Tibial nerve (tissue), 4 donors: ENCODE results near the gene COL2A1. TPM values are rescaled to one million over a fixed set of nuclear protein-coding genes. Genes with fewer than 3 reads are reported as not detected.

Experiments used
- DNase-seq, 2 donors: peaks; one replicate each; pipeline ENCODE4 v3.0.0-alpha.2; 2019; ENCODE audit warnings: low spot score in 2 of 2
- H3K27ac ChIP-seq, 4 donors: fragments of 200-600 bp; sonication (generic) in 3 of 4; one replicate each; pipeline ENCODE4 v1.5.1; 2017 to 2019; ENCODE audit warnings: mild to moderate bottlenecking in 1 of 4
- H3K27me3 ChIP-seq, 2 donors: fragments of 200-600 bp; sonication (generic) in 1 of 2; one replicate each; pipeline versions ENCODE4 v1.5.1 to v1.6.0; 2017 to 2019
- H3K36me3 ChIP-seq, 3 donors: fragments of 200-600 bp; sonication (generic); one replicate each; pipeline ENCODE4 v1.5.1; 2018 to 2019
- H3K4me1 ChIP-seq, 4 donors: fragments of 200-600 bp; sonication (generic) in 3 of 4; one replicate each; pipeline ENCODE4 v1.5.1; 2017 to 2019
- H3K4me3 ChIP-seq, 4 donors: fragments of 200-600 bp; sonication (generic) in 3 of 4; one replicate each; pipeline ENCODE4 v1.5.1; 2017 to 2019; ENCODE audit warnings: mild to moderate bottlenecking in 1 of 4, moderate library complexity in 1 of 4
- H3K9me3 ChIP-seq, 4 donors: fragments of 200-600 bp; sonication (generic) in 3 of 4; one replicate each; pipeline ENCODE4 v1.5.1; 2017 to 2019
- EP300 ChIP-seq, 2 donors: sonication (generic); formaldehyde crosslinking; IDR thresholded peaks; one replicate each; pipeline ENCODE4 v1.6.1; 2017; ENCODE audit warnings: antibody characterized with exemption in 2 of 2, mild to moderate bottlenecking in 1 of 2
- POLR2A ChIP-seq, 2 donors: fragments of 450-650 bp; IDR thresholded peaks; one replicate each; pipeline ENCODE4 v1.6.1; 2017; ENCODE audit warnings: antibody characterized with exemption in 2 of 2, mild to moderate bottlenecking in 2 of 2, moderate library complexity in 2 of 2
- WGBS, 2 donors: methylation state at CpG; one replicate each; pipeline ENCODE4 v1.1.5; 2018; 5-methylcytosine and 5-hydroxymethylcytosine counted together
- total RNA-seq, 4 donors: library from RNA; depleted of rRNA; stranded (reverse); fragments of >200 nt; gene quantifications; one replicate each; pipeline ENCODE4 v1.1.0, GENCODE V29; 2016
- TF ChIP-seq, protein P1 (sequence below), 5 experiments: fragments of 200-600 bp in 3 of 5; fragments of 450-650 bp in 2 of 5; sonication (generic) in 3 of 5; IDR thresholded peaks; one replicate each; pipeline ENCODE4 v1.5.1; 2016 to 2019; ENCODE audit warnings: antibody characterized with exemption in 5 of 5, mild to moderate bottlenecking in 3 of 5, moderate library complexity in 2 of 5

Gene COL2A1
- total RNA-seq, 4 donors from 2014 or later: not detected

DNA sequence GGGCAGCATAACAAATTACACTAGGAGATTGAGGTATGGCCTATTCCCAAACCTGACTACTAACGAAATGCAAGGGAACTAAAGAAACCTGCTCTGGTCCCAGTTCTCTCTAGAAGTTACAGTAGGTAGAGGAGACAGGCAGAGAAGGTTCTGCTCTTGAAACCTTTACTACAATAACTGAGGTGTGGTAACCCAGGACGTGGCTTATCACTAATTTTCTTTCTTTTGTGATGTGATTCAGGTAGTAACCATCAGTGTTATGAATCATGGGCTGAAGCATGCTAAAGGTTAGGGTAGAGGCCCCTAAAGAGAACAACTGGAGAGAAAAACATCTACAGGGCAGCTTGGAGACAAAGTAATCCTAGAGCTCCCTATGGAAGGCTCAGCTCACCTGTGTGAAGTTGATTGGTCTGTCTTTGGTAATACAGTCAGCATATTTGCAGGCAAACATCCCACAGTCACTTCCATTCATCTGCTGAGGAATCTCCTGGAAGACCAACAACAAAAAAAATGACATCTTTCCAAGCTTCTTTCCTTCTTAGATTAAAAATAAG, 41.8 kb upstream of the COL2A1 start:
- peaks cover 0 to 66% (median 3%) of the 10 kb centered on the region in 3 donors for H3K36me3 ChIP-seq

DNA sequence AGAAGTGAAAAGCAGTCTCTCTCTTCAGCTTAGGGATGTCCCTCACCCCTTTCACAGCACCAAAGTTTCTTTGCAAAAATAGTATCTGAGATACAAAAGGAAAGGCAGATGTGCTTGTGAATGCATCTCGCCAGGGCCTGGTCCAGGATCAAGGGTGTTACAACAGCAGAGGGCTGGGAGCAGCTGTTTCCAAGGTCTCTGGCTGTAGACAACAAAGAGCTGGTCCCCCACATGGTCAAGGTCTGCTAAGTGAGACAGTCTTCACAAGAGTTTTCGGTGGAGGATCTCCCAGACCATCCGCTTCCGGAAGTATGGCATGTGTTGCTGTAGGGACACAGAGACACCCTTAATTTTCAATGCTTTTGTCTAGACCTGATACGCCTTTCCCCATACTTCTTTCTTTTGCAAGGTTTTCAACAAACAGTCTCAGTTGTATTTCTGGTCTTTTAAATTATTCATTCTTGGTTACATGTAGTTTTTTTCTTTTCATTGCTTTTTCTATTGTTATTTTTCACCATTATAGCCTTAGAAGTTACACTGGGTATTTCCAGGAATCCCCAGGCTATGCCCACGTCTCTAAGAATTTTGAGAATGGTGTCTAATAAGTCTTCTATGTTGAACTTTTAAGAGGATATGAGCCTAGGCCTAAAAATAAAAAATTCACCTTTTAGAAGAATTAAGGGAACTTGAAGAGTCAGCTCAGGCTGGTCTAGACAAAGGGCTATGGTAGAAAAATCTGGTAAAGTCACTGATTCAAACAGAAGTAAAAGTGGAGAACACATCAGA, 41.0 kb upstream of the COL2A1 start:
- peaks cover 0 to 66% (median 3%) of the 10 kb centered on the region in 3 donors for H3K36me3 ChIP-seq
- DNase-seq: no peak
- 93 to 97% methylated on average over 6 of the region's 6 CpGs for WGBS, 2 donors
- H3K27ac ChIP-seq: no peak overlapping the region
- TF ChIP-seq, protein P1, sequence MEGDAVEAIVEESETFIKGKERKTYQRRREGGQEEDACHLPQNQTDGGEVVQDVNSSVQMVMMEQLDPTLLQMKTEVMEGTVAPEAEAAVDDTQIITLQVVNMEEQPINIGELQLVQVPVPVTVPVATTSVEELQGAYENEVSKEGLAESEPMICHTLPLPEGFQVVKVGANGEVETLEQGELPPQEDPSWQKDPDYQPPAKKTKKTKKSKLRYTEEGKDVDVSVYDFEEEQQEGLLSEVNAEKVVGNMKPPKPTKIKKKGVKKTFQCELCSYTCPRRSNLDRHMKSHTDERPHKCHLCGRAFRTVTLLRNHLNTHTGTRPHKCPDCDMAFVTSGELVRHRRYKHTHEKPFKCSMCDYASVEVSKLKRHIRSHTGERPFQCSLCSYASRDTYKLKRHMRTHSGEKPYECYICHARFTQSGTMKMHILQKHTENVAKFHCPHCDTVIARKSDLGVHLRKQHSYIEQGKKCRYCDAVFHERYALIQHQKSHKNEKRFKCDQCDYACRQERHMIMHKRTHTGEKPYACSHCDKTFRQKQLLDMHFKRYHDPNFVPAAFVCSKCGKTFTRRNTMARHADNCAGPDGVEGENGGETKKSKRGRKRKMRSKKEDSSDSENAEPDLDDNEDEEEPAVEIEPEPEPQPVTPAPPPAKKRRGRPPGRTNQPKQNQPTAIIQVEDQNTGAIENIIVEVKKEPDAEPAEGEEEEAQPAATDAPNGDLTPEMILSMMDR (IDR thresholded peaks at IDR 0.05): no peak
- TF ChIP-seq EP300 (IDR thresholded peaks at IDR 0.05) (no peak), POLR2A (IDR thresholded peaks at IDR 0.05) (no peak)
- no peaks in the 10 kb centered on the region for H3K27me3 ChIP-seq
- H3K9me3 ChIP-seq: no peaks in the 10 kb centered on the region
- no peaks in the 10 kb centered on the region for H3K4me1 ChIP-seq
- H3K4me3 ChIP-seq: no peak overlapping the region

More for the DNA sequence above, 41.8 kb upstream of the COL2A1 start:
- no peak overlapping the region for H3K4me3 ChIP-seq
- TF ChIP-seq, protein P1 (IDR thresholded peaks at IDR 0.05): no peak
- no peak for TF ChIP-seq EP300 (IDR thresholded peaks at IDR 0.05)
- TF ChIP-seq POLR2A (IDR thresholded peaks at IDR 0.05): no peak
- DNase-seq: no peak
- no peaks in the 10 kb centered on the region for H3K9me3 ChIP-seq
- WGBS, 2 donors: 94 to 98% methylated on average over 2 of the region's 2 CpGs
- no peak overlapping the region for H3K27ac ChIP-seq
- H3K27me3 ChIP-seq: no peaks in the 10 kb centered on the region
- no peaks in the 10 kb centered on the region for H3K4me1 ChIP-seq

DNA sequence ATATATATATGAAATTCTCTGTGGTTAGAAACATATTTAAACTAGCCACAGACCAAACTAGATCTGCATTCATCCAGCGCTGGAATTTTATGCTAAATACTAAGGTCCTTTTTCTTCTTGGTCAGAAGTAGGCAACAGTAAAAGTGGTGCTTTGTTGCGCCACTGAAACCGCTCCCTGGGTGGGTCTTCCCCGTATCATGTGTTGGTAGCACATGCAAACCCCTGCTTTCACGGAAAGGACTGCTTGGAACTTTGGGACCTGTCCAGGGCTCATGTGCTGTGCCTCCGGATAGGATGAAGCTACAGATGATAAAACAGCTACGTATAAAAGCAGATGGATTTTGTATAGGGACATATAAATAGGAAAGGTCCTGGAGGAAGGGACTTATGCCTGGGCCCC, 40.1 kb upstream of the COL2A1 start:
- no peak for DNase-seq
- TF ChIP-seq EP300 (IDR thresholded peaks at IDR 0.05) (no peak), POLR2A (IDR thresholded peaks at IDR 0.05) (no peak)
- TF ChIP-seq, protein P1 (IDR thresholded peaks at IDR 0.05): no peak
- no peaks in the 10 kb centered on the region for H3K4me1 ChIP-seq
- H3K27ac ChIP-seq: no peak overlapping the region
- no peaks in the 10 kb centered on the region for H3K27me3 ChIP-seq
- no peak overlapping the region for H3K4me3 ChIP-seq
- 80 to 89% methylated on average over 7 of the region's 7 CpGs for WGBS, 2 donors
- H3K36me3 ChIP-seq: peaks cover 0 to 66% (median 0%) of the 10 kb centered on the region in 3 donors
- H3K9me3 ChIP-seq: no peaks in the 10 kb centered on the region

DNA sequence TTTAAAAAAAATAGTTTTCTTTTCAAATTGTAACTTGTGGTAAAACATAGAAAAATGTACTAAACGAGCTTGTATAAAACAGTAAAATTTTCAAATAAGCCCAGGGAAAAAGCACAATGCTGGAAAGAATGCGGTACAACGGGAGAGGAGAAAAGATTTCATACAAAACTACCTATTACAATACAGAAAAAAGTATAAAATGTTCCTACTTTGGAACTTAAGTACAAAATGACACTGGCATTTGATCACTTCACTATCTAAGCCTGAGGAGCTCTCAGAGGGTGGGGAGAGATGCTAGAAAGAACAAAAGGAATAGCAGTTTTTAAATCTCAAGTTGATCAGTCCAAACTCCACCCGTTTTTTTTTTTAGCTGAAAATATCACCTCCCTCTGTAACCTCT, 39.5 kb upstream of the COL2A1 start:
- H3K27me3 ChIP-seq: no peaks in the 10 kb centered on the region
- peaks cover 0 to 60% (median 0%) of the 10 kb centered on the region in 3 donors for H3K36me3 ChIP-seq
- WGBS, 2 donors: 61 to 69% methylated on average over 4 of the region's 4 CpGs
- no peaks in the 10 kb centered on the region for H3K4me1 ChIP-seq
- no peaks in the 10 kb centered on the region for H3K9me3 ChIP-seq
- no peak overlapping the region for H3K4me3 ChIP-seq
- TF ChIP-seq, protein P1 (IDR thresholded peaks at IDR 0.05): no peak
- TF ChIP-seq POLR2A (IDR thresholded peaks at IDR 0.05) (no peak), EP300 (IDR thresholded peaks at IDR 0.05) (no peak)
- no peak overlapping the region for H3K27ac ChIP-seq
- no peak for DNase-seq
